ENCODE data around the gene GPR84. TPM values are rescaled to one million over a fixed set of nuclear protein-coding genes. Genes with fewer than 3 reads are reported as not detected.

The GPR84 gene
- total and polyA plus RNA-seq, 2 of the 13 experiments (the other 11 are each of a cell fraction or from before 2014, with no cell fraction given), result not detected

DNA sequence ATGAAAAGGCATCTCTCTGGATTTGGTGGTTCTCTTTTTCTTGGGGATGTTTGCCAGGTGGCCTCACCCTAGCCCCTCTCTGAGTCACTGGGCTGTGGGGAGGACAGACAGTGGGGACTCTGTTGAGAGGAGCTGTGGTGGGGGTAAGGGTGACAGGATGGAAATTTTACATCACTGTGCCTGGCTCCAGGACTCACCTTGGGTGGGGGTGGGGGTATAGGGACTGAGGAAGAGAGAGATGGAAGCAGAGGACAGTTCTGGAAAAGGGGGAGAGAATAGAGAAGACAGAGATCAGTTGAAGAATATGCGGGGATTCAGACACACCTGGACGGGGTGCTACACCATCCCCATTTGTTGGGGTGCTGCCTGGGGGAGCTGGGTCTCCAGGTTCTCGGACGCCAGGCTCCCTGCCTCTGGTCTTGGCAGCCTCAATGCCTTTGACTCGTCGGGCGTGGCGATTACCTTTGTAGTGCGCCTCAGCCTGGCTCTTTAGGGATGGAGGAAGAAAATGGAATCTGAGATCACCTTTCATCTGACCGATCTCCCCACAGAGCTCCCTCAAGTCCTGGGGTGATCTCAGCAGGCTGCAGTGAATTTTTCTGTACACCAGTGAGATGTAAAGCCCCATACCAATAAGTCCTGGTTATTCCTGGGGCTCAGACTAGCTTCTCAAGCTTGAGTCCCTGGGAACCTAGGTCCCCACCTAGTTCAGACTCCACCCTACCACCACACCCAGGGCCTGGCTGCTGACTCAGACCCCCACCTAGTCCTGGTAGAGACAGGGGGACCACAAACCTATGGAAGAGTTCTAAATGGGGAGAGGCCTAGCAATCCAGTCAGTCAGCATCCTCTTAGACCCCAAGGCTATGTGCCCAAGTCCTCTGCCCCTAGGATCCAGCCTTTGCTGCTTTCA, 9.6 kb upstream of the GPR84 start (continued):
- TF ChIP-seq ZNF407 (CRISPR knock-in tag; IDR thresholded peaks at IDR 0.05; ENCODE audit: not compliant biosample characterization), result no peak
- TF ChIP-seq MAFG (CRISPR knock-in tag; IDR thresholded peaks at IDR 0.05), result no peak
- no peak for TF ChIP-seq STAG1 (CRISPR knock-in tag; IDR thresholded peaks at IDR 0.05)
- no peak for TF ChIP-seq ONECUT2 (CRISPR knock-in tag; IDR thresholded peaks at IDR 0.05)
- no peak for TF ChIP-seq MLLT10 (CRISPR knock-in tag; IDR thresholded peaks at IDR 0.05)
- TF ChIP-seq SIN3A (IDR thresholded peaks at IDR 0.05; ENCODE audit: borderline replicate concordance, low read depth, low read length), result no peak
- no peak for TF ChIP-seq ARID3A (IDR thresholded peaks at IDR 0.05; ENCODE audit: low read depth, low read length)
- TF ChIP-seq SMARCC2 (IDR thresholded peaks at IDR 0.05), result no peak
- TF ChIP-seq, protein P1, sequence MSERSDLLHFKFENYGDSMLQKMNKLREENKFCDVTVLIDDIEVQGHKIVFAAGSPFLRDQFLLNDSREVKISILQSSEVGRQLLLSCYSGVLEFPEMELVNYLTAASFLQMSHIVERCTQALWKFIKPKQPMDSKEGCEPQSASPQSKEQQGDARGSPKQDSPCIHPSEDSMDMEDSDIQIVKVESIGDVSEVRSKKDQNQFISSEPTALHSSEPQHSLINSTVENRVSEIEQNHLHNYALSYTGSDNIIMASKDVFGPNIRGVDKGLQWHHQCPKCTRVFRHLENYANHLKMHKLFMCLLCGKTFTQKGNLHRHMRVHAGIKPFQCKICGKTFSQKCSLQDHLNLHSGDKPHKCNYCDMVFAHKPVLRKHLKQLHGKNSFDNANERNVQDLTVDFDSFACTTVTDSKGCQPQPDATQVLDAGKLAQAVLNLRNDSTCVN (CRISPR knock-in tag; IDR thresholded peaks at IDR 0.05; ENCODE audit: borderline replicate concordance), result no peak
